Upper lobe of right lung (tissue), 1 donor: Measurements from ENCODE around the gene ZFP1. TPM values are rescaled to one million over a fixed set of nuclear protein-coding genes. Genes with fewer than 3 reads are reported as not detected.

Source experiments
- ATAC-seq: fragments of 200-7000 bp; cut with Tn5 transposase; one replicate; pipeline ENCODE4 v1.9.1; 2020; ENCODE audit warnings: mild to moderate bottlenecking, moderate library complexity
- DNase-seq: peaks from one replicate; pipeline ENCODE4 v3.0.0-alpha.2; 2020
- H3K27ac ChIP-seq: fragments of 200-600 bp; one replicate; pipeline ENCODE4 v1.8.0; 2022
- H3K27me3 ChIP-seq: fragments of 200-600 bp; one replicate; pipeline ENCODE4 v1.8.0; 2022; ENCODE audit warnings: mild to moderate bottlenecking
- H3K36me3 ChIP-seq: fragments of 200-600 bp; one replicate; pipeline ENCODE4 v1.8.0; 2022
- H3K4me1 ChIP-seq: fragments of 200-600 bp; one replicate; pipeline ENCODE4 v1.8.0; 2022
- H3K4me3 ChIP-seq: fragments of 200-600 bp; one replicate; pipeline ENCODE4 v1.8.0; 2022; ENCODE audit warnings: mild to moderate bottlenecking
- H3K9me3 ChIP-seq: fragments of 200-600 bp; one replicate; pipeline ENCODE4 v1.8.0; 2022
- CTCF ChIP-seq: fragments of 200-600 bp; IDR thresholded peaks from one replicate; pipeline ENCODE4 v1.8.0; 2022; ENCODE audit warnings: antibody characterized with exemption
- intact Hi-C: fragments of 100-400 bp; cut with DNase I; formaldehyde crosslinking; loops from one replicate; pipeline ENCODE4 v1.11.0; 2022
- total RNA-seq: library from RNA; stranded (reverse); fragmentation: NEBNext Ultra II Directional; extraction: Animal tissue kit (Norgen Biotek cat#: 25700); gene quantifications from one replicate; pipeline ENCODE4 v1.2.1, GENCODE V29; 2021
- donor health status: DM: no; HTN: yes; CAD: no; lungs with severe emphysema.

The ZFP1 gene
- total RNA-seq, 1 donor from 2014 or later = 9.8 TPM

GRCh38 chr16:75114946-75115825 lies 33.1 kb upstream of the ZFP1 start:
- Histone ChIP-seq H3K27ac (no peak overlapping the region), H3K4me1 (peaks cover 32% of the 10 kb centered on the region), H3K9me3 (no peaks in the 10 kb centered on the region), H3K4me3 (peak overlapping the region; percentile 55), H3K36me3 (no peaks in the 10 kb centered on the region), H3K27me3 (no peaks in the 10 kb centered on the region)
- intact Hi-C loops = loop anchor here (5.0 kb wide), 1 partner anchor 118 kb away; the partner anchor contains the start of gene ZNRF1
- DNase-seq = peak; percentile 63
- no peak for ATAC-seq
- TF ChIP-seq CTCF = no peak

- H3K4me1 ChIP-seq = peaks cover 21% of the 10 kb centered on the region
- H3K27ac ChIP-seq = peak within 1 kb of the TSS; percentile 62
- peak within 1 kb of the TSS; percentile 55 for H3K4me3 ChIP-seq
- no peaks in the 10 kb centered on the region for H3K9me3 ChIP-seq
- peak; percentile 98 for ATAC-seq
- peak; percentile 93 for DNase-seq
- H3K36me3 ChIP-seq = no peaks in the 10 kb centered on the region
- intact Hi-C loops = no loop called here
- no peak for TF ChIP-seq CTCF
- H3K27me3 ChIP-seq = no peaks in the 10 kb centered on the region
Observed at GRCh38 chr16:75116081-75116910, 32.0 kb upstream of the ZFP1 start, which contains the start of gene LDHD. LDHD (minus strand) TSS chr16:75116780; CDS start chr16:75116720, 60 bp downstream.

GRCh38 chr16:75116911-75117245 lies 31.4 kb upstream of the ZFP1 start:
- TF ChIP-seq CTCF = no peak
- H3K27ac ChIP-seq = no peak overlapping the region
- no peaks in the 10 kb centered on the region for H3K9me3 ChIP-seq
- intact Hi-C loops = no loop called here
- peak overlapping the region; percentile 55 for H3K4me3 ChIP-seq
- H3K27me3 ChIP-seq = no peaks in the 10 kb centered on the region
- no peaks in the 10 kb centered on the region for H3K36me3 ChIP-seq
- DNase-seq (no peak), ATAC-seq (no peak)
- peaks cover 15% of the 10 kb centered on the region for H3K4me1 ChIP-seq

- ATAC-seq (no peak), DNase-seq (no peak)
- no peak for TF ChIP-seq CTCF
- intact Hi-C loops = no loop called here
- H3K4me3 ChIP-seq = no peak overlapping the region
- peaks cover 6% of the 10 kb centered on the region for H3K4me1 ChIP-seq
- no peaks in the 10 kb centered on the region for H3K36me3 ChIP-seq
- no peak overlapping the region for H3K27ac ChIP-seq
- H3K27me3 ChIP-seq = no peaks in the 10 kb centered on the region
- no peaks in the 10 kb centered on the region for H3K9me3 ChIP-seq
Observed at GRCh38 chr16:75118943-75119539, 29.3 kb upstream of the ZFP1 start.

DNA sequence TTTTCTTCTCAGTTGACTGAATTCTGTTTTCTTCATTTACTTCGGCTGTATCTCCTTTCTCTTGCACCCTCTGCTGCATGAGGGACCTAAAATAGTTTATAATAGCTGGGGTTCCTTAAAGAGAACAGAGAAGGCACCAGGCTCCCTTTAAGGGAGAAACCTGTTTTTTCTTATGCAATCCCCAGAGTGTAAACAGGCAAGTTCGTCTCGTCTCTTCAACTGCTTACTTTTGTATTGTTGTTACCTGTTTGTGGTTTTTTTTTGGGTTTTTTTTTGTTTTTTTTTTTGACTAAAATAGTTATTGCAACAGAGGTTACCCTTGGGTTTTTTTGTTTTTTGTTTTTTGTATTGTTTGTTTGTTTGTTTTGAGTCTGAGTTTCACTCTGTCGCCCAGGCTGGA lies 28.1 kb upstream of the ZFP1 start:
- DNase-seq = no peak
- ATAC-seq = no peak
- Histone ChIP-seq H3K4me3 (no peak overlapping the region), H3K4me1 (peaks cover 6% of the 10 kb centered on the region), H3K27me3 (no peaks in the 10 kb centered on the region), H3K27ac (no peak overlapping the region), H3K9me3 (no peaks in the 10 kb centered on the region), H3K36me3 (no peaks in the 10 kb centered on the region)
- intact Hi-C loops = no loop called here
- TF ChIP-seq CTCF = no peak
